ENCODE measurements around the gene POLA1.

DNA sequence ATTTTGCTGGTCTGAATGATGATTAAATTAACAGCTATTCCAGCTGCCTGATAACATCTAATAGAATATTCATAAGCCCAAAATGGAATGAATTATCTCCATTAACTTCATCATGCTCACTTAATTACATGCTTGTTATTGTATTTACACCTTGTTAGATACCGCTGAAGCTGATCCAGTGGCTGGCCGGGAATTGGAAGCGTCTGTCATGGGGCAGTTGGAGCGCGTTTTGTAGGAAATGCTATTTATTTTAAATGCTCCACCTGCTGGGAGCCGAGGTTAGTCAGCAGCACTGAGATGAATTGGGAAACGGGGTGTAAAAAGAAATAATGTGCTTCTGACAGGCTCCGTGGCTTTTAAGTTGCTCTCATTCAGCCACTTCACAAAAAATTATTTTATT, 296.8 kb downstream of the POLA1 start:
- no peak for TF ChIP-seq ZNF114 (tag by site-specific recombination; IDR thresholded peaks at IDR 0.05)
- TF ChIP-seq, protein P1, sequence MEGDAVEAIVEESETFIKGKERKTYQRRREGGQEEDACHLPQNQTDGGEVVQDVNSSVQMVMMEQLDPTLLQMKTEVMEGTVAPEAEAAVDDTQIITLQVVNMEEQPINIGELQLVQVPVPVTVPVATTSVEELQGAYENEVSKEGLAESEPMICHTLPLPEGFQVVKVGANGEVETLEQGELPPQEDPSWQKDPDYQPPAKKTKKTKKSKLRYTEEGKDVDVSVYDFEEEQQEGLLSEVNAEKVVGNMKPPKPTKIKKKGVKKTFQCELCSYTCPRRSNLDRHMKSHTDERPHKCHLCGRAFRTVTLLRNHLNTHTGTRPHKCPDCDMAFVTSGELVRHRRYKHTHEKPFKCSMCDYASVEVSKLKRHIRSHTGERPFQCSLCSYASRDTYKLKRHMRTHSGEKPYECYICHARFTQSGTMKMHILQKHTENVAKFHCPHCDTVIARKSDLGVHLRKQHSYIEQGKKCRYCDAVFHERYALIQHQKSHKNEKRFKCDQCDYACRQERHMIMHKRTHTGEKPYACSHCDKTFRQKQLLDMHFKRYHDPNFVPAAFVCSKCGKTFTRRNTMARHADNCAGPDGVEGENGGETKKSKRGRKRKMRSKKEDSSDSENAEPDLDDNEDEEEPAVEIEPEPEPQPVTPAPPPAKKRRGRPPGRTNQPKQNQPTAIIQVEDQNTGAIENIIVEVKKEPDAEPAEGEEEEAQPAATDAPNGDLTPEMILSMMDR (tag by site-specific recombination; IDR thresholded peaks at IDR 0.05) = no peak
- no peak for TF ChIP-seq ZNF404 (tag by site-specific recombination; IDR thresholded peaks at IDR 0.05)
